Neural cell (in vitro differentiated cells): Measurements from ENCODE around the gene MARK1. TPM values are rescaled to one million over a fixed set of nuclear protein-coding genes. Genes with fewer than 3 reads are reported as not detected.

Experiments
- H2AFZ ChIP-seq: fragments of 200-600, 300-800 bp; sonication (generic), shearing (Covaris generic); 2 replicates; pipeline ENCODE4 v1.6.0; 2014; ENCODE audit warnings: low read depth, mild to moderate bottlenecking, antibody characterized with exemption, low read length, moderate library complexity
- H3F3A ChIP-seq: fragments of 200-600 bp; shearing (Covaris generic); 2 replicates; pipeline ENCODE4 v1.6.1; 2016; ENCODE audit warnings: mild to moderate bottlenecking, moderate library complexity, mixed read lengths, antibody characterized with exemption, low read length; ENCODE audit not compliant: insufficient read depth, poor library complexity, severe bottlenecking
- H3K27ac ChIP-seq: fragments of 200-600, 300-800 bp; sonication (generic), shearing (Covaris generic); 2 replicates; pipeline ENCODE4 v1.5.1; 2014; ENCODE audit warnings: mild to moderate bottlenecking, low read length, moderate library complexity
- H3K27me3 ChIP-seq: fragments of 300-800, 200-600 bp; sonication (generic), shearing (Covaris generic); 2 replicates; pipeline ENCODE4 v1.6.0; 2014; ENCODE audit warnings: mild to moderate bottlenecking, low read depth, low read length, moderate library complexity; ENCODE audit not compliant: insufficient read depth
- H3K36me3 ChIP-seq: fragments of 300-800, 200-600 bp; sonication (generic), shearing (Covaris generic); 2 replicates; pipeline ENCODE4 v1.5.1; 2014; ENCODE audit warnings: mild to moderate bottlenecking, antibody characterized with exemption, low read length, moderate library complexity; ENCODE audit not compliant: insufficient read depth
- H3K4me2 ChIP-seq: fragments of 300-800, 200-600 bp; sonication (generic), shearing (Covaris generic); 2 replicates; pipeline ENCODE4 v1.6.0; 2014; ENCODE audit warnings: mild to moderate bottlenecking, low read length
- H3K4me3 ChIP-seq: fragments of 300-800, 200-600 bp; sonication (generic), shearing (Covaris generic); 2 replicates; pipeline ENCODE4 v1.5.1; 2014; ENCODE audit warnings: mild to moderate bottlenecking, low read length, moderate library complexity
- H3K79me2 ChIP-seq: fragments of 200-600 bp; shearing (Covaris generic); replicated peaks from 2 replicates; pipeline ENCODE4 v1.6.0; 2014; ENCODE audit warnings: mild to moderate bottlenecking, low read length, moderate library complexity; ENCODE audit not compliant: insufficient read depth
- H3K9ac ChIP-seq: fragments of 300-800, 200-600 bp; sonication (generic), shearing (Covaris generic); 2 replicates; pipeline ENCODE4 v1.6.1; 2016; ENCODE audit warnings: mild to moderate bottlenecking, low read length, mixed read lengths
- H3K9me2 ChIP-seq: fragments of 200-600 bp; shearing (Covaris generic); 2 replicates; pipeline ENCODE4 v1.6.1; 2016; ENCODE audit warnings: mild to moderate bottlenecking, low read length, mixed read lengths; ENCODE audit not compliant: insufficient read depth
- H3K9me3 ChIP-seq: fragments of 200-600, 300-800 bp; sonication (generic), shearing (Covaris generic); 2 replicates; pipeline ENCODE4 v1.6.1; 2016; ENCODE audit warnings: mild to moderate bottlenecking, mixed run types, low read length, moderate library complexity, mixed read lengths
- H4K20me1 ChIP-seq: fragments of 200-600 bp; shearing (Covaris generic); 2 replicates; pipeline ENCODE4 v1.6.1; 2016; ENCODE audit warnings: mild to moderate bottlenecking, mixed run types; ENCODE audit not compliant: insufficient read depth
- CTCF ChIP-seq: fragments of 450-650 bp; IDR thresholded peaks from 2 replicates; pipeline ENCODE4 v1.5.1; 2014; ENCODE audit warnings: antibody characterized with exemption, mild to moderate bottlenecking, moderate library complexity; ENCODE audit not compliant: poor library complexity, severe bottlenecking
- EP300 ChIP-seq: fragments of 450-650 bp; conservative IDR thresholded peaks from 2 replicates; pipeline ENCODE4 v1.6.1; 2014; ENCODE audit warnings: antibody characterized with exemption, mild to moderate bottlenecking, moderate library complexity; ENCODE audit not compliant: poor library complexity, severe bottlenecking
- EZH2 ChIP-seq: fragments of 200-600, 300-800 bp; shearing (Covaris generic), sonication (generic); IDR thresholded peaks from 2 replicates; pipeline ENCODE4 v1.6.1; 2014; ENCODE audit warnings: antibody characterized with exemption, low read length, borderline replicate concordance, mild to moderate bottlenecking; ENCODE audit not compliant: insufficient read depth, poor library complexity, severe bottlenecking
- MXI1 ChIP-seq: fragments of 450-650 bp; conservative IDR thresholded peaks from 2 replicates; pipeline ENCODE4 v1.6.1; 2014; ENCODE audit warnings: antibody characterized with exemption, mild to moderate bottlenecking; ENCODE audit not compliant: poor library complexity, severe bottlenecking
- POLR2AphosphoS5 ChIP-seq: IDR thresholded peaks from 2 replicates; pipeline ENCODE4 v1.6.1; 2012
- RAD21 ChIP-seq: fragments of 450-650 bp; conservative IDR thresholded peaks from 2 replicates; pipeline ENCODE4 v1.6.1; 2014; ENCODE audit warnings: antibody characterized with exemption, mild to moderate bottlenecking, moderate library complexity
- REST ChIP-seq: IDR thresholded peaks from 2 replicates; pipeline ENCODE4 v1.6.1; 2012; ENCODE audit warnings: borderline replicate concordance
- SMC3 ChIP-seq: fragments of 450-650 bp; conservative IDR thresholded peaks from 2 replicates; pipeline ENCODE4 v1.6.1; 2014; ENCODE audit warnings: antibody characterized with exemption, mild to moderate bottlenecking, moderate library complexity; ENCODE audit not compliant: poor library complexity
- TAF1 ChIP-seq: IDR thresholded peaks from 2 replicates; pipeline ENCODE4 v1.6.1; 2012; ENCODE audit warnings: low read depth
- polyA plus RNA-seq: library from polyadenylated mRNA; depleted of rRNA; stranded (reverse); fragments of >200 nt; gene quantifications from 2 replicates; pipeline ENCODE4 v1.2.3, GENCODE V29; 2014

MARK1 gene
- polyA plus RNA-seq, 1 donor from 2014 or later: 38.6 TPM

GRCh38 chr1:220698607-220699016 lies 170.7 kb downstream of the MARK1 start:
- H3K79me2 ChIP-seq: no peaks in the 10 kb centered on the region
- no peak for TF ChIP-seq CTCF
- no peak for TF ChIP-seq EP300
- no peak for TF ChIP-seq TAF1
- no peak for TF ChIP-seq RAD21
- no peak for TF ChIP-seq EZH2
- TF ChIP-seq MXI1: no peak
- TF ChIP-seq SMC3: no peak
- no peak for TF ChIP-seq POLR2AphosphoS5
- no peak for TF ChIP-seq REST
- no peak overlapping the region for H3K4me3 ChIP-seq
- H4K20me1 ChIP-seq: no peaks in the 10 kb centered on the region
- no peak overlapping the region for H3K4me2 ChIP-seq
- H3K27me3 ChIP-seq: no peaks in the 10 kb centered on the region
- no peaks in the 10 kb centered on the region for H3K9me2 ChIP-seq
- H3K36me3 ChIP-seq: no peaks in the 10 kb centered on the region
- no peak overlapping the region for H3K9ac ChIP-seq
- no peaks in the 10 kb centered on the region for H3K9me3 ChIP-seq
- no peaks in the 10 kb centered on the region for H3F3A ChIP-seq
- no peak overlapping the region for H3K27ac ChIP-seq
- no peak overlapping the region for H2AFZ ChIP-seq

GRCh38 chr1:220699044-220699443 lies 171.1 kb downstream of the MARK1 start:
- no peaks in the 10 kb centered on the region for H4K20me1 ChIP-seq
- no peak overlapping the region for H3K9ac ChIP-seq
- no peak for TF ChIP-seq RAD21
- no peak for TF ChIP-seq EP300
- no peak for TF ChIP-seq EZH2
- no peak for TF ChIP-seq CTCF
- TF ChIP-seq MXI1: no peak
- TF ChIP-seq TAF1: no peak
- no peak for TF ChIP-seq REST
- TF ChIP-seq SMC3: no peak
- TF ChIP-seq POLR2AphosphoS5: no peak
- no peak overlapping the region for H3K4me3 ChIP-seq
- H3F3A ChIP-seq: no peaks in the 10 kb centered on the region
- H3K4me2 ChIP-seq: no peak overlapping the region
- H2AFZ ChIP-seq: no peak overlapping the region
- H3K27ac ChIP-seq: no peak overlapping the region
- H3K9me3 ChIP-seq: no peaks in the 10 kb centered on the region
- no peaks in the 10 kb centered on the region for H3K79me2 ChIP-seq
- no peaks in the 10 kb centered on the region for H3K9me2 ChIP-seq
- H3K36me3 ChIP-seq: no peaks in the 10 kb centered on the region
- no peaks in the 10 kb centered on the region for H3K27me3 ChIP-seq
